Endothelial cell of umbilical vein (primary cell): ENCODE data around the gene MESD. TPM values are rescaled to one million over a fixed set of nuclear protein-coding genes. Genes with fewer than 3 reads are reported as not detected.

Source experiments
- BruUV-seq: library from RNA; stranded (reverse); fragments of 400-500 nt; replicated peaks from 2 replicates; lab custom pipeline; 2021; lab: Mats Ljungman, UMichigan
- CTCF ChIA-PET: fragments of 300-600, 350-600 bp; sonication (Branson Sonifier 250); formaldehyde crosslinking; loops from one replicate; lab custom pipeline; 2021; ENCODE audit warnings: antibody characterized with exemption, inconsistent platforms; lab: Charles Lee
- POLR2A ChIA-PET: fragments of 300-600, 350-600 bp; sonication (Branson Sonifier 250); formaldehyde crosslinking; loops from one replicate; lab custom pipeline; 2021; ENCODE audit warnings: antibody characterized with exemption, inconsistent platforms; lab: Charles Lee
- DNase-seq: peaks from one replicate; pipeline ENCODE4 v3.0.0-alpha.2; 2011; ENCODE audit warnings: low read depth, low spot score
- FAIRE-seq: peaks from 2 replicates; lab custom pipeline; 2011; peaks lifted over from hg19 to GRCh38; lab: Jason Lieb, UNC
- H2AFZ ChIP-seq: 2 replicates; pipeline ENCODE4 v1.6.0; 2012; ENCODE audit warnings: low read depth, low read length, control low read depth, inconsistent platforms
- H3K27ac ChIP-seq: 2 replicates; pipeline ENCODE4 v1.5.1; 2011; ENCODE audit warnings: low read depth, mild to moderate bottlenecking, control low read depth, low read length, moderate library complexity; ENCODE audit not compliant: insufficient read depth
- H3K27me3 ChIP-seq, 2 experiments: 2 replicates each; pipeline versions ENCODE4 v1.6.0 to v1.6.1; 2011; ENCODE audit warnings: low read length in 2 of 2, mixed read lengths in 1 of 2; ENCODE audit not compliant: control insufficient read depth in 2 of 2, insufficient read depth in 2 of 2
- H3K36me3 ChIP-seq, 2 experiments: 2 replicates in 1 of 2; 3 replicates in 1 of 2; pipeline ENCODE4 v1.5.1; 2011; ENCODE audit warnings: low read length in 2 of 2, mild to moderate bottlenecking in 1 of 2, moderate library complexity in 1 of 2; ENCODE audit not compliant: control insufficient read depth in 2 of 2, insufficient read depth in 2 of 2; ENCODE audit errors: extremely low read depth in 1 of 2
- H3K4me1 ChIP-seq: 3 replicates; pipeline ENCODE4 v1.5.1; 2011; ENCODE audit warnings: mild to moderate bottlenecking, low read length; ENCODE audit not compliant: control insufficient read depth, insufficient read depth; ENCODE audit errors: extremely low read depth
- H3K4me2 ChIP-seq: 2 replicates; pipeline ENCODE4 v1.6.1; 2011; ENCODE audit warnings: low read length, control low read depth, mixed read lengths; ENCODE audit not compliant: insufficient read depth
- H3K4me3 ChIP-seq, 3 experiments: fragments of 200-600 bp in 1 of 3; sonication (generic), shearing (Covaris generic) in 1 of 3; replicated peaks in 1 of 3; 2 replicates each; pipeline ENCODE4 v1.5.1; 2011 to 2016; ENCODE audit warnings: control low read depth in 3 of 3, low read length in 3 of 3, mild to moderate bottlenecking in 2 of 3, inconsistent platforms in 1 of 3, low read depth in 1 of 3, moderate library complexity in 1 of 3; ENCODE audit not compliant: insufficient read depth in 1 of 3
- H3K79me2 ChIP-seq: 2 replicates; pipeline ENCODE4 v1.6.0; 2012; ENCODE audit warnings: low read length, inconsistent platforms; ENCODE audit not compliant: control insufficient read depth, insufficient read depth
- H3K9ac ChIP-seq: replicated peaks from 2 replicates; pipeline ENCODE3; 2011; ENCODE audit warnings: low read length, control low read depth; ENCODE audit not compliant: insufficient read depth; ENCODE audit errors: extremely low read depth
- H3K9me1 ChIP-seq: replicated peaks from 3 replicates; pipeline ENCODE4 v1.6.0; 2011; ENCODE audit warnings: mild to moderate bottlenecking, low read length; ENCODE audit not compliant: control insufficient read depth, insufficient read depth; ENCODE audit errors: extremely low read depth
- H3K9me3 ChIP-seq: replicated peaks from 2 replicates; pipeline ENCODE4 v1.5.1; 2012; ENCODE audit warnings: low read length, inconsistent platforms; ENCODE audit not compliant: control insufficient read depth, insufficient read depth
- H4K20me1 ChIP-seq: replicated peaks from 2 replicates; pipeline ENCODE3; 2011; ENCODE audit warnings: mild to moderate bottlenecking, low read length; ENCODE audit not compliant: control insufficient read depth, insufficient read depth; ENCODE audit errors: extremely low read depth
- CTCF ChIP-seq, 2 donors: IDR thresholded peaks; 1 replicate in 1 of 2; 2 replicates in 1 of 2; pipeline ENCODE4 v1.5.1; 2011; ENCODE audit warnings: low read length in 2 of 2, mild to moderate bottlenecking in 2 of 2, moderate library complexity in 2 of 2, control low read depth in 1 of 2, inconsistent platforms in 1 of 2, low read depth in 1 of 2; ENCODE audit not compliant: insufficient read depth in 1 of 2; ENCODE audit errors: extremely low read depth in 1 of 2
- EZH2 ChIP-seq: IDR thresholded peaks from 2 replicates; pipeline ENCODE4 v1.6.1; 2012; ENCODE audit warnings: borderline replicate concordance, low read depth, mild to moderate bottlenecking, moderate library complexity, low read length, inconsistent platforms; ENCODE audit not compliant: severe bottlenecking
- FOS ChIP-seq: IDR thresholded peaks from 2 replicates; pipeline ENCODE4 v1.6.1; 2011; ENCODE audit warnings: mild to moderate bottlenecking, low read length, moderate library complexity, borderline replicate concordance; ENCODE audit not compliant: insufficient read depth
- GATA2 ChIP-seq: IDR thresholded peaks from 2 replicates; pipeline ENCODE4 v1.7.0; 2011; ENCODE audit warnings: low read depth, mild to moderate bottlenecking, moderate library complexity, mixed read lengths, low read length; ENCODE audit not compliant: insufficient read length, insufficient read depth
- JUN ChIP-seq: IDR thresholded peaks from 2 replicates; pipeline ENCODE4 v1.6.1; 2011; ENCODE audit warnings: borderline replicate concordance, low read depth; ENCODE audit not compliant: insufficient read length, insufficient read depth
- MYC ChIP-seq: IDR thresholded peaks from one replicate; pipeline ENCODE4 v1.6.1; 2011; ENCODE audit warnings: mild to moderate bottlenecking, low read depth, low read length
- POLR2A ChIP-seq: IDR thresholded peaks from 2 replicates; pipeline ENCODE4 v1.6.1; 2012; ENCODE audit warnings: low read depth, mild to moderate bottlenecking, control low read depth, low read length
- POLR2AphosphoS5 ChIP-seq: IDR thresholded peaks from 2 replicates; pipeline ENCODE4 v1.6.1; 2012; ENCODE audit warnings: low read depth, mild to moderate bottlenecking, control low read depth, low read length, moderate library complexity; ENCODE audit not compliant: insufficient read depth
- dilution Hi-C: fragments of 300-500 bp; cut with MboI; formaldehyde crosslinking; loops from one replicate; pipeline ENCODE4 v1.15.0; 2019; ENCODE audit warnings: low sequenced_read_pairs; ENCODE audit not compliant: extremely low pct_ligation_motif_present
- intact Hi-C: fragments of 100-400 bp; cut with micrococcal nuclease; formaldehyde crosslinking; loops from one replicate; pipeline ENCODE4 v1.10.0; 2022
- polyA plus RNA-seq, 4 experiments: library from polyadenylated mRNA; depleted of rRNA in 3 of 4; stranded (reverse) in 3 of 4; unstranded in 1 of 4; fragments of >200 nt; gene quantifications; 2 replicates each; pipeline versions ENCODE4 v1.2.1 to v1.2.3, GENCODE V29; 2011 to 2012; ENCODE audit warnings: missing spikeins in 1 of 4
- total RNA-seq: library from RNA; stranded (reverse); gene quantifications from 2 replicates; pipeline ENCODE4 v1.2.3, GENCODE V29; 2021
- TF ChIP-seq, protein P1 (sequence below): IDR thresholded peaks from 2 replicates; pipeline ENCODE4 v1.6.1; 2011; ENCODE audit not compliant: insufficient read depth, insufficient read length

The MESD gene
- total and polyA plus RNA-seq, 2 donors (not counting 3 experiments of a cell fraction or from before 2014, with no cell fraction given): 12.8 to 30.5 TPM

DNA sequence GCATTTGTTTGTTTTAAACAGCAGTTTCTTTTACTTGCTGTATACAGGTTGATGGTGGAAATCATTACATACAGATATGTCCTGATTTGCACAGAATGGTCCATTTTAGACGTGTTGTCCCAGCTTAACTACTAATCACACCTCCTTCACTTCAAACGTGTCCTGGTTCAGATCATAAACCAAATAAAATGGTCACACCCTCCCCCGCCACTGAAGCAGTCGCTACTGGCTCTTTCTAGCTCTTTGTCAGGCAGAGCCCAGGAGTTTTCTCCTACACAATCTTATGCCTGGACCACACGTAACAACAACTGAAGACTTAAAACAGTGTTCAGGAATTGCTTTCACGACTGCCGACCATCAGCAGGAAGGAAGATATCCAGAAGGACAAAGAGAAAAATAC, 73.6 kb downstream of the MESD start:
- Histone ChIP-seq H4K20me1 (no peaks in the 10 kb centered on the region), H3K9ac (no peak overlapping the region), H3K4me2 (no peak overlapping the region), H3K36me3 (no peaks in the 10 kb centered on the region), H3K79me2 (no peaks in the 10 kb centered on the region), H3K4me1 (no peaks in the 10 kb centered on the region), H2AFZ (no peak overlapping the region), H3K9me3 (no peaks in the 10 kb centered on the region), H3K27me3 (no peaks in the 10 kb centered on the region), H3K9me1 (no peaks in the 10 kb centered on the region), H3K4me3 (no peak overlapping the region), H3K27ac (no peak overlapping the region)
- no peak for DNase-seq
- dilution Hi-C loops (no loop called here), intact Hi-C loops (no loop called here)
- CTCF ChIA-PET: no interaction called here
- TF ChIP-seq FOS (no peak), JUN (no peak), GATA2 (no peak), CTCF (IDR thresholded peaks at IDR 0.05; ENCODE audit: extremely low read depth in 1 of 2, insufficient read depth in 1 of 2, low read depth in 1 of 2, low read length in 2 of 2) (no peak), POLR2AphosphoS5 (no peak), MYC (no peak), EZH2 (no peak), POLR2A (no peak)
- TF ChIP-seq, protein P1, sequence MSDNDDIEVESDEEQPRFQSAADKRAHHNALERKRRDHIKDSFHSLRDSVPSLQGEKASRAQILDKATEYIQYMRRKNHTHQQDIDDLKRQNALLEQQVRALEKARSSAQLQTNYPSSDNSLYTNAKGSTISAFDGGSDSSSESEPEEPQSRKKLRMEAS: no peak
- BruUV-seq: no TSS peak
- POLR2A ChIA-PET: no interaction called here
- FAIRE-seq: no peak
